Cardiac atrium fibroblast (primary cell): ENCODE measurements around the gene ASMT. TPM values are rescaled to one million over a fixed set of nuclear protein-coding genes. Genes with fewer than 3 reads are reported as not detected.

Experiments used
- total RNA-seq: library from RNA; depleted of rRNA; stranded (reverse); fragments of >200 nt; gene quantifications from 2 replicates; pipeline ENCODE4 v1.2.3, GENCODE V29; 2015

Gene ASMT, protein sequence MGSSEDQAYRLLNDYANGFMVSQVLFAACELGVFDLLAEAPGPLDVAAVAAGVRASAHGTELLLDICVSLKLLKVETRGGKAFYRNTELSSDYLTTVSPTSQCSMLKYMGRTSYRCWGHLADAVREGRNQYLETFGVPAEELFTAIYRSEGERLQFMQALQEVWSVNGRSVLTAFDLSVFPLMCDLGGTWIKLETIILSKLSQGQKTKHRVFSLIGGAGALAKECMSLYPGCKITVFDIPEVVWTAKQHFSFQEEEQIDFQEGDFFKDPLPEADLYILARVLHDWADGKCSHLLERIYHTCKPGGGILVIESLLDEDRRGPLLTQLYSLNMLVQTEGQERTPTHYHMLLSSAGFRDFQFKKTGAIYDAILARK
- total RNA-seq: not detected in 2 replicates

DNA sequence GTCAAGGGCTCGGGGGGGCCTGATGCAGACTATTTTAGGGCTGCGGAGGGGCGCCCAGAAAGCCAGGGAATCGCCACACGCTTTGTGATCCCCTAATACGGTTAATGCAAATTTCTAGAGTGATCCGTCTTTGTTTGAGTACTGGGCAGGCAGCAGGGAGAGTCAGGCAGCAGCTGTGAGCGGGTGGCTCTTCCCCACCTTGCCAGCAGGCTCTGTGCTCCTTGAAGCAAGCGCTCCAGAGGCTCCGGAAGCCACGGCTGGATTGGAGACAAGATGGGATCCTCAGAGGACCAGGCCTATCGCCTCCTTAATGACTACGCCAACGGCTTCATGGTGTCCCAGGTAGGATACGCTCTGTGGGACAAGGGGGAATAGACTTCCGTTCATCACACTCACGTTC, at the start of gene ASMT:
ASMT (plus strand) TSS at position 133 of the 400 bp plus-strand sequence; CDS start at position 274, 141 bp downstream.

DNA sequence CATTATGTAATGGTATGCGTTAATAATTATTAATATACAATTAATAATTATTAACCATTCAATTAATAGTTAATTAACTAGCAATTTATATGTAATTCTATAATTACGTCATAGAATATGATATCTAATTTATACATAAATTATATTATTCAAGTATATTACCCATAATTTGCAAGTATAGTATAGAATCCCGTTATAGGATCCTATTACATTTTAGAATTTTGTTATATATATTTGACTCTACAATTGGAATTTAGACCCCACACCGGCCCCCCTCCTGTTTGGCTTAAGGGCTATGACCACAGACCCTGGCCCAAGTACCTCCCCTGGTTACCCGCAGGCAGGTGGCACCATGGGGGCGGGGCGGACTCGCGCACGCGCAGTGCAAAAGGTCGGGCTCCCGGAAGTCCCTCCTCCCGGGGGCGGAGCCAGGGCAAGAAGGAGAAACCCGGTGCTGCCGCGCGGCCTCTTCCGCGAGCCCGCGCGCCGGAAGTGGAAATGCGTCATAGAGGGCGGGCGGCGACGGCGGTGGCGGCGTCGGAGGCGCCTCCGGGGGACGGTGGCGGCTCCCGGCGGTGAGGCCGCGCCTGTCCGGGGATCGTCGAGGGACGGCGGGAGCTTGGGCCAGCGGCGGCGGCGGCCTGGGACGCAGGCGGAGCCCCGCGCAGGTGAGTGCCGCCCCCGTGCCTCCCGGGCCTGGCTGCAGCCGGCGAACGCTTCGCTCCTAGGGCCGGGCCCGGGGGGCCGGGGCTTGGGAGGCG, 23.6 kb upstream of the ASMT start, which contains the start of gene AKAP17A:
AKAP17A (plus strand) TSS at position 503 of the 761 bp plus-strand sequence. CDS start 1,859 bp downstream, outside the sequence.

Other genes starting within 250 kb of the ASMT start
- 276 and 313 TPM in 2 replicates for gene SLC25A6, start 222.9 kb upstream of the ASMT start, total RNA-seq
- 50.7 and 57.5 TPM in 2 replicates for gene ASMTL, start 162.2 kb upstream of the ASMT start, total RNA-seq
- gene P2RY8, start 77.9 kb upstream of the ASMT start, total RNA-seq: not detected in 2 replicates
- 30.3 and 31.6 TPM in 2 replicates for gene AKAP17A, start 23.5 kb upstream of the ASMT start, total RNA-seq